GM23338 (cell line): Measurements from ENCODE around the gene STRA8.

Source experiments
- CREB1 ChIP-seq: fragments of 250-450 bp; sonication (Bioruptor Pico); IDR thresholded peaks from 2 replicates; pipeline ENCODE4 v1.5.0; 2020; ENCODE audit warnings: low read depth, mild to moderate bottlenecking, moderate library complexity
- CTCF ChIP-seq, 2 experiments: fragments of 200-600 bp in 1 of 2; sonication (generic) in 1 of 2; conservative IDR thresholded peaks; 2 replicates each; pipeline versions ENCODE4 v1.5.1 to v1.6.1; 2016 to 2017; ENCODE audit warnings: antibody characterized with exemption in 2 of 2, low read depth in 2 of 2, mild to moderate bottlenecking in 2 of 2, moderate library complexity in 1 of 2
- EZH2 ChIP-seq: fragments of 200-600 bp; sonication (generic); IDR thresholded peaks from one replicate; pipeline ENCODE4 v1.8.0; 2017; ENCODE audit warnings: antibody characterized with exemption, mild to moderate bottlenecking, low read depth; ENCODE audit not compliant: unreplicated experiment
- EZH2phosphoT487 ChIP-seq: fragments of 200-600 bp; sonication (generic); IDR thresholded peaks from one replicate; pipeline ENCODE4 v1.8.1; 2018; ENCODE audit warnings: antibody characterized with exemption; ENCODE audit not compliant: unreplicated experiment
- JUNB ChIP-seq: IDR thresholded peaks from one replicate; pipeline ENCODE4 v1.6.1; 2016; ENCODE audit warnings: antibody characterized with exemption; ENCODE audit not compliant: unreplicated experiment
- POLR2AphosphoS5 ChIP-seq: IDR thresholded peaks from 2 replicates; pipeline ENCODE4 v1.6.1; 2016; ENCODE audit warnings: antibody characterized with exemption, low read depth
- ZNF331 ChIP-seq: fragments of 250-450 bp; sonication (Bioruptor Pico); IDR thresholded peaks from 2 replicates; pipeline ENCODE4 v1.5.0; 2020; ENCODE audit warnings: low read depth, mild to moderate bottlenecking, moderate library complexity
- TF ChIP-seq, protein P1 (sequence below): IDR thresholded peaks from one replicate; pipeline ENCODE4 v1.6.1; 2018; ENCODE audit warnings: antibody characterized with exemption; ENCODE audit not compliant: unreplicated experiment

GRCh38 chr7:135186841-135187253 lies 46.8 kb upstream of the STRA8 start:
- TF ChIP-seq CTCF (conservative IDR thresholded peaks at IDR 0.05; ENCODE audit: low read depth in 2 of 2) (no peak), POLR2AphosphoS5 (no peak), CREB1 (CRISPR knock-in tag) (no peak), EZH2phosphoT487 (no peak), EZH2 (no peak), ZNF331 (CRISPR knock-in tag) (no peak), JUNB (no peak)
- TF ChIP-seq, protein P1, sequence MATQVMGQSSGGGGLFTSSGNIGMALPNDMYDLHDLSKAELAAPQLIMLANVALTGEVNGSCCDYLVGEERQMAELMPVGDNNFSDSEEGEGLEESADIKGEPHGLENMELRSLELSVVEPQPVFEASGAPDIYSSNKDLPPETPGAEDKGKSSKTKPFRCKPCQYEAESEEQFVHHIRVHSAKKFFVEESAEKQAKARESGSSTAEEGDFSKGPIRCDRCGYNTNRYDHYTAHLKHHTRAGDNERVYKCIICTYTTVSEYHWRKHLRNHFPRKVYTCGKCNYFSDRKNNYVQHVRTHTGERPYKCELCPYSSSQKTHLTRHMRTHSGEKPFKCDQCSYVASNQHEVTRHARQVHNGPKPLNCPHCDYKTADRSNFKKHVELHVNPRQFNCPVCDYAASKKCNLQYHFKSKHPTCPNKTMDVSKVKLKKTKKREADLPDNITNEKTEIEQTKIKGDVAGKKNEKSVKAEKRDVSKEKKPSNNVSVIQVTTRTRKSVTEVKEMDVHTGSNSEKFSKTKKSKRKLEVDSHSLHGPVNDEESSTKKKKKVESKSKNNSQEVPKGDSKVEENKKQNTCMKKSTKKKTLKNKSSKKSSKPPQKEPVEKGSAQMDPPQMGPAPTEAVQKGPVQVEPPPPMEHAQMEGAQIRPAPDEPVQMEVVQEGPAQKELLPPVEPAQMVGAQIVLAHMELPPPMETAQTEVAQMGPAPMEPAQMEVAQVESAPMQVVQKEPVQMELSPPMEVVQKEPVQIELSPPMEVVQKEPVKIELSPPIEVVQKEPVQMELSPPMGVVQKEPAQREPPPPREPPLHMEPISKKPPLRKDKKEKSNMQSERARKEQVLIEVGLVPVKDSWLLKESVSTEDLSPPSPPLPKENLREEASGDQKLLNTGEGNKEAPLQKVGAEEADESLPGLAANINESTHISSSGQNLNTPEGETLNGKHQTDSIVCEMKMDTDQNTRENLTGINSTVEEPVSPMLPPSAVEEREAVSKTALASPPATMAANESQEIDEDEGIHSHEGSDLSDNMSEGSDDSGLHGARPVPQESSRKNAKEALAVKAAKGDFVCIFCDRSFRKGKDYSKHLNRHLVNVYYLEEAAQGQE, result no peak
